Kidney (tissue), 14 donors: Measurements from ENCODE around the gene PDGFRB. TPM values are rescaled to one million over a fixed set of nuclear protein-coding genes. Genes with fewer than 3 reads are reported as not detected.

ENCODE experiments used
- DNase-seq, 5 donors: peaks; one replicate each; pipeline ENCODE4 v3.0.0-alpha.2; 2013 to 2020
- FAIRE-seq: peaks from 2 replicates; lab custom pipeline; 2012; peaks lifted over from hg19 to GRCh38; lab: Jason Lieb, UNC
- H3K27ac ChIP-seq, 2 donors: one replicate each; pipeline ENCODE4 v1.7.0; 2013; ENCODE audit warnings: low read depth in 2 of 2, low read length in 2 of 2, inconsistent platforms in 1 of 2
- H3K27me3 ChIP-seq: one replicate; pipeline ENCODE4 v1.7.1; 2013; ENCODE audit warnings: low read length, inconsistent platforms; ENCODE audit not compliant: control insufficient read depth, insufficient read depth
- H3K36me3 ChIP-seq, 3 donors: one replicate each; pipeline versions ENCODE4 v1.7.0 to v1.7.1; 2013; ENCODE audit warnings: low read length in 3 of 3, control low read depth in 1 of 3, inconsistent platforms in 1 of 3; ENCODE audit not compliant: insufficient read depth in 3 of 3, control insufficient read depth in 2 of 3
- H3K4me1 ChIP-seq, 3 donors: one replicate each; pipeline versions ENCODE4 v1.7.0 to v1.7.1; 2013; ENCODE audit warnings: low read length in 3 of 3, inconsistent platforms in 1 of 3, low read depth in 1 of 3; ENCODE audit not compliant: control insufficient read depth in 2 of 3, insufficient read depth in 2 of 3
- H3K4me3 ChIP-seq, 3 donors: one replicate each; pipeline versions ENCODE4 v1.7.0 to v1.8.1; 2013; ENCODE audit warnings: low read length in 3 of 3, control low read depth in 1 of 3, inconsistent platforms in 1 of 3
- H3K9ac ChIP-seq, 3 donors: one replicate each; pipeline versions ENCODE4 v1.7.0 to v1.7.1; 2013; ENCODE audit warnings: low read length in 3 of 3, control low read depth in 1 of 3, inconsistent platforms in 1 of 3
- H3K9me3 ChIP-seq, 3 donors: one replicate each; pipeline versions ENCODE4 v1.7.0 to v1.7.1; 2013; ENCODE audit warnings: low read length in 3 of 3, control low read depth in 1 of 3, inconsistent platforms in 1 of 3; ENCODE audit not compliant: control insufficient read depth in 2 of 3, insufficient read depth in 1 of 3
- CTCF ChIP-seq: IDR thresholded peaks from 3 replicates; pipeline ENCODE4 v1.5.1; 2012; ENCODE audit warnings: mild to moderate bottlenecking, moderate library complexity, borderline replicate concordance; ENCODE audit not compliant: insufficient read depth; ENCODE audit errors: extremely low read depth
- intact Hi-C: fragments of 100-400 bp; cut with DNase I; formaldehyde crosslinking; loops from one replicate; pipeline ENCODE4 v1.11.1; 2022
- polyA plus RNA-seq: library from polyadenylated mRNA; stranded (reverse); fragments of 350-450 nt; fragmentation: Illumina TruSeq; extraction: RNeasy Lipid Tissue Mini Kit (QIAGEN cat#74804); gene quantifications from one replicate; pipeline ENCODE4 v1.2.3, GENCODE V29; 2014; ENCODE audit warnings: low read depth, low replicate concordance; ENCODE audit not compliant: insufficient read depth
- total RNA-seq: library from RNA; stranded (reverse); fragmentation: NEBNext Ultra II Directional; extraction: Animal tissue kit (Norgen Biotek cat#: 25700); gene quantifications from one replicate; pipeline ENCODE4 v1.2.1, GENCODE V29; 2021
- donor health status: control.
- donor health status: control.
- donor health status: control.
- donor health status: control.
- donor health status: control.
- donor health status: DM: yes; HTN: yes; CAD: no.
- donor health status: Normal renal cell carcinoma (clear cell type).

The PDGFRB gene
- total and polyA plus RNA-seq, 2 donors from 2014 or later, result 50.4 to 104 TPM

GRCh38 chr5:150104550-150104870 lies 51.1 kb downstream of the PDGFRB start:
- no peak overlapping the region for H3K4me3 ChIP-seq
- no peaks in the 10 kb centered on the region for H3K36me3 ChIP-seq
- no peak overlapping the region for H3K9ac ChIP-seq
- no peaks in the 10 kb centered on the region for H3K9me3 ChIP-seq
- H3K27ac ChIP-seq, result no peak overlapping the region
- intact Hi-C loops, result no loop called here
- DNase-seq (no peak), FAIRE-seq (no peak)
- no peaks in the 10 kb centered on the region for H3K27me3 ChIP-seq
- no peaks in the 10 kb centered on the region for H3K4me1 ChIP-seq
- TF ChIP-seq CTCF, result no peak

GRCh38 chr5:150103678-150104549 lies 51.7 kb downstream of the PDGFRB start:
- Histone ChIP-seq H3K27me3 (no peaks in the 10 kb centered on the region), H3K27ac (no peak overlapping the region), H3K4me1 (no peaks in the 10 kb centered on the region), H3K4me3 (no peak overlapping the region), H3K9me3 (no peaks in the 10 kb centered on the region), H3K36me3 (no peaks in the 10 kb centered on the region), H3K9ac (no peak overlapping the region)
- FAIRE-seq (no peak), DNase-seq (no peak)
- no peak for TF ChIP-seq CTCF
- intact Hi-C loops, result no loop called here

- Histone ChIP-seq H3K27me3 (no peaks in the 10 kb centered on the region), H3K9ac (no peak overlapping the region), H3K36me3 (no peaks in the 10 kb centered on the region), H3K9me3 (no peaks in the 10 kb centered on the region), H3K4me1 (no peaks in the 10 kb centered on the region), H3K27ac (no peak overlapping the region), H3K4me3 (no peak overlapping the region)
- no peak for DNase-seq
- intact Hi-C loops, result no loop called here
- FAIRE-seq, result no peak
- no peak for TF ChIP-seq CTCF
Measured at GRCh38 chr5:150101023-150101422, 54.6 kb downstream of the PDGFRB start.
